Naive B cell (primary cell): ENCODE results near the gene TLL2. TPM values are rescaled to one million over a fixed set of nuclear protein-coding genes. Genes with fewer than 3 reads are reported as not detected.

Source experiments
- ATAC-seq, 2 donors: fragments of 150-1000 bp; cut with Tn5 transposase; 2 replicates each; pipeline ENCODE4 v1.10.0; 2021; ENCODE audit warnings: low read depth in 2 of 2, mild to moderate bottlenecking in 2 of 2, moderate library complexity in 2 of 2
- DNase-seq: peaks from one replicate; pipeline ENCODE4 v3.0.0; 2022
- H3K27ac Mint-ChIP-seq, 6 donors: one replicate each; pipeline ENCODE4 v1.8.0; 2020 to 2022; ENCODE audit warnings: mild to moderate bottlenecking in 6 of 6, mixed read lengths in 6 of 6, moderate library complexity in 5 of 6, inconsistent platforms in 2 of 6
- H3K27me3 Mint-ChIP-seq, 3 donors: one replicate each; pipeline ENCODE4 v1.8.0; 2021 to 2022; ENCODE audit warnings: mixed read lengths in 3 of 3, mild to moderate bottlenecking in 1 of 3
- H3K36me3 Mint-ChIP-seq, 2 donors: one replicate each; pipeline ENCODE4 v1.8.0; 2020 to 2022; ENCODE audit warnings: mixed read lengths in 2 of 2, inconsistent platforms in 1 of 2, mild to moderate bottlenecking in 1 of 2
- H3K4me1 Mint-ChIP-seq, 3 donors: one replicate each; pipeline ENCODE4 v1.8.0; 2020 to 2022; ENCODE audit warnings: mixed read lengths in 3 of 3, inconsistent platforms in 1 of 3, mild to moderate bottlenecking in 1 of 3, moderate library complexity in 1 of 3
- H3K4me3 Mint-ChIP-seq, 8 donors: one replicate each; pipeline ENCODE4 v1.8.0; 2020 to 2022; ENCODE audit warnings: mild to moderate bottlenecking in 8 of 8, mixed read lengths in 8 of 8, moderate library complexity in 8 of 8, inconsistent platforms in 2 of 8
- H3K9me3 Mint-ChIP-seq, 7 donors: one replicate each; pipeline ENCODE4 v1.8.0; 2020 to 2022; ENCODE audit warnings: mixed read lengths in 7 of 7, mild to moderate bottlenecking in 5 of 7, inconsistent platforms in 2 of 7, moderate library complexity in 1 of 7
- polyA plus RNA-seq, 6 donors: library from polyadenylated mRNA; unstranded; fragments of 300-500 nt; fragmentation: Illumina TruSeq; gene quantifications; one replicate each; pipeline ENCODE4 v1.2.3, GENCODE V29; 2021; ENCODE audit warnings: low read depth in 6 of 6

Gene TLL2
- polyA plus RNA-seq, 6 donors from 2014 or later = 0.03 to 0.77 (median 0.32) TPM; not detected in 2

- no peak overlapping the region for H3K4me3 Mint-ChIP-seq
- H3K9me3 Mint-ChIP-seq = peaks cover 0 to 2% (median 0%) of the 10 kb centered on the region in 7 donors
- no peak overlapping the region for H3K27ac Mint-ChIP-seq
- no peaks in the 10 kb centered on the region for H3K4me1 Mint-ChIP-seq
- peaks cover 43 to 67% (median 64%) of the 10 kb centered on the region in 3 donors for H3K27me3 Mint-ChIP-seq
- ATAC-seq (peak in 1 of 2 donors; percentile 62), DNase-seq (no peak)
- no peaks in the 10 kb centered on the region for H3K36me3 Mint-ChIP-seq
Measured at GRCh38 chr10:96470116-96470743, 43.5 kb downstream of the TLL2 start.

- no peak overlapping the region for H3K27ac Mint-ChIP-seq
- no peaks in the 10 kb centered on the region for H3K36me3 Mint-ChIP-seq
- no peak for ATAC-seq
- peaks cover 29 to 55% (median 52%) of the 10 kb centered on the region in 3 donors for H3K27me3 Mint-ChIP-seq
- no peak for DNase-seq
- no peaks in the 10 kb centered on the region for H3K4me1 Mint-ChIP-seq
- H3K4me3 Mint-ChIP-seq = no peak overlapping the region
- H3K9me3 Mint-ChIP-seq = no peaks in the 10 kb centered on the region
Measured at GRCh38 chr10:96468845-96469244, 44.9 kb downstream of the TLL2 start.

- no peak for ATAC-seq
- DNase-seq = no peak
- H3K36me3 Mint-ChIP-seq = peaks cover 0 to 3% of the 10 kb centered on the region in 2 donors
- no peaks in the 10 kb centered on the region for H3K4me1 Mint-ChIP-seq
- H3K9me3 Mint-ChIP-seq = peaks cover 1 to 10% (median 7%) of the 10 kb centered on the region in 7 donors
- no peak overlapping the region for H3K4me3 Mint-ChIP-seq
- H3K27ac Mint-ChIP-seq = no peak overlapping the region
- H3K27me3 Mint-ChIP-seq = peaks cover 28 to 54% (median 46%) of the 10 kb centered on the region in 3 donors
Measured at GRCh38 chr10:96465599-96465998, 48.1 kb downstream of the TLL2 start.

- peaks cover 0 to 7% of the 10 kb centered on the region in 2 donors for H3K36me3 Mint-ChIP-seq
- H3K27me3 Mint-ChIP-seq = peaks cover 14 to 40% (median 27%) of the 10 kb centered on the region in 3 donors
- H3K27ac Mint-ChIP-seq = no peak overlapping the region
- H3K4me1 Mint-ChIP-seq = no peaks in the 10 kb centered on the region
- ATAC-seq (no peak), DNase-seq (no peak)
- no peak overlapping the region for H3K4me3 Mint-ChIP-seq
- peaks cover 5 to 16% (median 11%) of the 10 kb centered on the region in 7 donors for H3K9me3 Mint-ChIP-seq
Measured at GRCh38 chr10:96463562-96463961, 50.2 kb downstream of the TLL2 start.

GRCh38 chr10:96462606-96463151, 51.0 kb downstream of the TLL2 start:
- H3K27ac Mint-ChIP-seq = peak overlapping the region in 1 of 6 donors; percentile 9
- ATAC-seq (no peak), DNase-seq (no peak)
- peaks cover 14 to 36% (median 19%) of the 10 kb centered on the region in 3 donors for H3K27me3 Mint-ChIP-seq
- no peaks in the 10 kb centered on the region for H3K4me1 Mint-ChIP-seq
- H3K4me3 Mint-ChIP-seq = no peak overlapping the region
- H3K9me3 Mint-ChIP-seq = peaks cover 5 to 16% (median 11%) of the 10 kb centered on the region in 7 donors
- H3K36me3 Mint-ChIP-seq = peaks cover 0 to 7% of the 10 kb centered on the region in 2 donors

- Mint-ChIP-seq H3K4me1 (no peaks in the 10 kb centered on the region), H3K27me3 (peaks cover 10 to 36% (median 27%) of the 10 kb centered on the region in 3 donors), H3K9me3 (peaks cover 5 to 16% (median 11%) of the 10 kb centered on the region in 7 donors), H3K27ac (peak overlapping the region in 1 of 6 donors; percentile 4), H3K4me3 (no peak overlapping the region), H3K36me3 (peaks cover 0 to 7% of the 10 kb centered on the region in 2 donors)
- DNase-seq (no peak), ATAC-seq (no peak)
Measured at GRCh38 chr10:96460316-96460715, 53.4 kb downstream of the TLL2 start.

- Mint-ChIP-seq H3K9me3 (peaks cover 5 to 16% (median 10%) of the 10 kb centered on the region in 7 donors), H3K4me3 (no peak overlapping the region), H3K36me3 (peaks cover 0 to 7% of the 10 kb centered on the region in 2 donors), H3K4me1 (no peaks in the 10 kb centered on the region), H3K27ac (no peak overlapping the region), H3K27me3 (peaks cover 5 to 30% (median 19%) of the 10 kb centered on the region in 3 donors)
- ATAC-seq (no peak), DNase-seq (no peak)
Measured at GRCh38 chr10:96457341-96457740, 56.4 kb downstream of the TLL2 start.

- Mint-ChIP-seq H3K36me3 (peaks cover 0 to 7% of the 10 kb centered on the region in 2 donors), H3K4me1 (no peaks in the 10 kb centered on the region), H3K4me3 (no peak overlapping the region), H3K27ac (peak overlapping the region in 2 of 6 donors; percentile 31 to 72), H3K9me3 (peaks cover 5 to 12% (median 7%) of the 10 kb centered on the region in 7 donors), H3K27me3 (peaks cover 0 to 32% (median 19%) of the 10 kb centered on the region in 3 donors)
- ATAC-seq (no peak), DNase-seq (no peak)
Measured at GRCh38 chr10:96456296-96456840, 57.4 kb downstream of the TLL2 start.

- no peak overlapping the region for H3K4me3 Mint-ChIP-seq
- no peak for ATAC-seq
- no peaks in the 10 kb centered on the region for H3K36me3 Mint-ChIP-seq
- no peak overlapping the region for H3K27ac Mint-ChIP-seq
- H3K27me3 Mint-ChIP-seq = peaks cover 1 to 32% (median 32%) of the 10 kb centered on the region in 3 donors
- no peak for DNase-seq
- H3K4me1 Mint-ChIP-seq = no peaks in the 10 kb centered on the region
- H3K9me3 Mint-ChIP-seq = peaks cover 0 to 2% (median 0%) of the 10 kb centered on the region in 7 donors
Measured at GRCh38 chr10:96453856-96454583, 59.7 kb downstream of the TLL2 start.

GRCh38 chr10:96452494-96453153, 61.1 kb downstream of the TLL2 start:
- H3K27me3 Mint-ChIP-seq = peaks cover 8 to 41% (median 37%) of the 10 kb centered on the region in 3 donors
- H3K9me3 Mint-ChIP-seq = no peaks in the 10 kb centered on the region
- H3K36me3 Mint-ChIP-seq = no peaks in the 10 kb centered on the region
- H3K4me1 Mint-ChIP-seq = no peaks in the 10 kb centered on the region
- ATAC-seq (no peak), DNase-seq (no peak)
- H3K27ac Mint-ChIP-seq = no peak overlapping the region
- no peak overlapping the region for H3K4me3 Mint-ChIP-seq

- ATAC-seq (no peak), DNase-seq (no peak)
- Mint-ChIP-seq H3K36me3 (no peaks in the 10 kb centered on the region), H3K9me3 (no peaks in the 10 kb centered on the region), H3K27ac (no peak overlapping the region), H3K4me3 (no peak overlapping the region), H3K27me3 (peaks cover 19 to 38% (median 37%) of the 10 kb centered on the region in 3 donors), H3K4me1 (no peaks in the 10 kb centered on the region)
Measured at GRCh38 chr10:96450529-96451207, 63.1 kb downstream of the TLL2 start.

- no peaks in the 10 kb centered on the region for H3K9me3 Mint-ChIP-seq
- no peaks in the 10 kb centered on the region for H3K36me3 Mint-ChIP-seq
- H3K4me3 Mint-ChIP-seq = no peak overlapping the region
- no peaks in the 10 kb centered on the region for H3K4me1 Mint-ChIP-seq
- DNase-seq = no peak
- no peak for ATAC-seq
- H3K27me3 Mint-ChIP-seq = peaks cover 19 to 41% (median 38%) of the 10 kb centered on the region in 3 donors
- no peak overlapping the region for H3K27ac Mint-ChIP-seq
Measured at GRCh38 chr10:96448558-96448957, 65.2 kb downstream of the TLL2 start.
